GM19438 (cell line): Measurements from ENCODE around the gene DSC3.
"Not testable (repeated sequence)": the region's sequence is repeated elsewhere in the genome, so short reads cannot be mapped to it uniquely, and the experiment has no call there.

Experiments
- ATAC-seq: cut with Tn5 transposase; IDR thresholded peaks from one replicate; pipeline ENCODE4 v1.9.1; 2021; ENCODE audit warnings: low read depth; ENCODE audit not compliant: unreplicated experiment

DSC3 gene

GRCh38 chr18:31042084-31042405, 497 bp downstream of the DSC3 start:
- ATAC-seq, result no peak

- no peak for ATAC-seq
Measured at GRCh38 chr18:31041271-31042083, 1.1 kb downstream of the DSC3 start.

GRCh38 chr18:31040686-31041270, 1.8 kb downstream of the DSC3 start:
- ATAC-seq, result no peak

- ATAC-seq, result no peak
Measured at GRCh38 chr18:31039426-31039825, 3.1 kb downstream of the DSC3 start.

- not testable (repeated sequence) for ATAC-seq
Measured at GRCh38 chr18:31037686-31038085, 4.9 kb downstream of the DSC3 start.

GRCh38 chr18:31034541-31034940, 8.0 kb downstream of the DSC3 start:
- no peak for ATAC-seq

GRCh38 chr18:31030574-31031278, 11.8 kb downstream of the DSC3 start:
- ATAC-seq, result no peak

GRCh38 chr18:31015715-31016434, 26.7 kb downstream of the DSC3 start:
- ATAC-seq, result no peak

- not testable (repeated sequence) for ATAC-seq
Measured at GRCh38 chr18:31011455-31011854, 31.1 kb downstream of the DSC3 start.

- ATAC-seq, result no peak
Measured at GRCh38 chr18:31010601-31011000, 31.9 kb downstream of the DSC3 start.

GRCh38 chr18:30999887-31000628, 42.5 kb downstream of the DSC3 start:
- ATAC-seq, result no peak

- ATAC-seq, result no peak
Measured at GRCh38 chr18:30999186-30999585, 43.4 kb downstream of the DSC3 start.

GRCh38 chr18:30997223-30997622, 45.3 kb downstream of the DSC3 start:
- no peak for ATAC-seq

GRCh38 chr18:30992231-30992630, 50.3 kb downstream of the DSC3 start:
- no peak for ATAC-seq

GRCh38 chr18:30991397-30991796, 51.1 kb downstream of the DSC3 start:
- no peak for ATAC-seq

GRCh38 chr18:30989141-30989540, 53.4 kb downstream of the DSC3 start:
- no peak for ATAC-seq

- ATAC-seq, result no peak
Measured at GRCh38 chr18:30988440-30988839, 54.1 kb downstream of the DSC3 start.

- no peak for ATAC-seq
Measured at GRCh38 chr18:30987467-30988241, 54.9 kb downstream of the DSC3 start.

GRCh38 chr18:30985753-30986152, 56.8 kb downstream of the DSC3 start:
- ATAC-seq, result no peak
